ENCODE data around the gene RHOB.
"Not testable (repeated sequence)": the region's sequence is repeated elsewhere in the genome, so short reads cannot be mapped to it uniquely, and the experiment has no call there.

Gene RHOB
- 10.7 to 11.9 reads per million in 2 experiments for total RNA-seq

DNA sequence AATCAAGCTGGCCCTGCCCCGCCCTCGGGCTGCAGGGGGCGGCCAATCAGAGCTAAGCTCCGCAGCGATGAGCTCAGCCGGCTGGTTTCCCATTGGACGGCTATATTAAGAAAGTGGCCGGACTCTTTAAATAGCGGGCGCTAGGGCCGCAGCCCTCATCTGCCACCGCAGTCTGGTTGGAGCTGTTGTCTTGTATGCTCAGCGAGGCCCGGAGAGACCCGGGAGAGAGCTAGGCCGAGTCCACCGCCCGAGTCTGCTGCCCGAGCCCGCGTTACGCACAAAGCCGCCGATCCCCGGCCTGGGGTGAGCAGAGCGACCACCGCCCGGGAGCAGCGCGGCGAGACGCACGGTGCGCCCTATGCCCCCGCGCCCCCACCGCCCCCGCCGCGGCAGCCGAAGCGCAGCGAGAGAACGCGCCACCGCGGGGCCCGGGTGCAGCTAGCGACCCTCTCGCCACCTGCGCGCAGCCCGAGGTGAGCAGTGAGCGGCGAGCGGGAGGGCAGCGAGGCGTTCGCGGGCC is at the start of gene RHOB:
TSS of gene RHOB (plus strand) at position 158 of the 520 bp plus-strand sequence. CDS start 392 bp downstream, outside the sequence.
- peak; percentile 78 for DNase-seq (ENCODE audit: low read depth)

DNA sequence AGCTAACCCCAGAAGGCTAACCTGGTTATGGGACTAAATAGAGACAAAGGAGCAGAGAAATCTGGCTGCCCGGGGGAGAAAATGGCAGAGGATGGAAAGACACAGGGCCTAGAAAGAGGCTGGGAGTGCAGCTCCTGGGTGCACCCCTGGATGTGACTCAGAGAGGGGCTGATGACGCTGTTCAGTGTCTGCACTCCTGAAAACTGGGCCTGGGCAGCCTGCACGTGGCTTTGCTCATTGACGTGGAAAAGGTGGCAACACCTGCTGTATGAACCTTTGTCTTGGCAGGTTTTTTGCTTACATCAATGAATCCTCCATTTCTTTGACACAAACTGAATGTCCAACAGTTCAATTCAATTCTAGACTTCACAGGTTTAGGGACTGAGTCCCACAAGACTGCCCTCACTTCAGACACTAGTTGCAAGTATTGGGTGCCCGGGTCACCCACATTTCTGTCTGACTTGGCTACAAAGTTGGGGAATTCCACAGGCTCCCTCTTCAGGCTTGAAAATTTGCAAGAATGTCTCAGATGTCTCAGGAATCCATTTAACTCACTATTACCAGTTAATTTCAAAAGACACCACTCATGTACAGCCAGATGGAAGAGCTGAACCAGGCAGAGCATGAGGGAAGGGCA is 48.9 kb upstream of the RHOB start:
- no peak for DNase-seq (ENCODE audit: low read depth)

GRCh38 chr2:20398956-20399567 is 47.8 kb upstream of the RHOB start:
- DNase-seq (ENCODE audit: low read depth), result no peak

DNA sequence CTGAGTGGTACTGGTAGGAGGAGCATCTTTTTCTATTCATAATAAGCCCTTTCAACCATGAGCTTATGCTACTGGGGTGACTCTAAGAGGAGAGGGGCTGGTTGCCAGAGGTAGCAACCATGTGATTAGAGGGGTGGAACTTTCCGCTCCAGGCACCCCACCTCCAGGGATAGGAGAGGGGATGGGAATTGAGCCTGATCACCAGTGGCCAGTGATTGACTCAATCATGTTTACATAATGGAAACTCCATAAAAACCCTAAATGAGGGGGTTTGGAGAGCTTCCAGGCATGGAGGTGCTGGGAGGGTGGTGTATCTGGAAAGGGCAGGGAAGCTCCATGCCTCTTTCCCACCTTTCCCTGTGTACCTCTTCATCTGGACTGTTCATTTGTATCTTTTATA is 46.6 kb upstream of the RHOB start:
- no peak for DNase-seq (ENCODE audit: low read depth)

GRCh38 chr2:20400787-20401488 is 45.9 kb upstream of the RHOB start:
- no peak for DNase-seq (ENCODE audit: low read depth)

DNA sequence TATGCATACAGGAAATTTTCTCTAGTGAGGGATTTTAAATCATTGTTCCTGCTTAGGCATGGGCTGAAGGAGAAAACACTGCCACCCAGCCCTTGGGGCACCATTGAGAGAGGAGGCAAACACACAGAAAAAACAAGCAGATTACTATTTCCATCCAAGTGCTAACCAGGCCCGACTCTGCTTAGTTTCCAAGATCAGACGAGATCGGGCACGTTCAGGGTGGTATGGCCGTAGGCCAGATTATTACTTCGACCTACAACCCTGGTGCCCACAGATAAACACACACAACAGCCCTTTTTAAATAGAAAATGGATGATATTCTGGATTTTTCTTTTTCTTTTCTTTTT is 45.4 kb upstream of the RHOB start:
- no peak for DNase-seq (ENCODE audit: low read depth)

DNA sequence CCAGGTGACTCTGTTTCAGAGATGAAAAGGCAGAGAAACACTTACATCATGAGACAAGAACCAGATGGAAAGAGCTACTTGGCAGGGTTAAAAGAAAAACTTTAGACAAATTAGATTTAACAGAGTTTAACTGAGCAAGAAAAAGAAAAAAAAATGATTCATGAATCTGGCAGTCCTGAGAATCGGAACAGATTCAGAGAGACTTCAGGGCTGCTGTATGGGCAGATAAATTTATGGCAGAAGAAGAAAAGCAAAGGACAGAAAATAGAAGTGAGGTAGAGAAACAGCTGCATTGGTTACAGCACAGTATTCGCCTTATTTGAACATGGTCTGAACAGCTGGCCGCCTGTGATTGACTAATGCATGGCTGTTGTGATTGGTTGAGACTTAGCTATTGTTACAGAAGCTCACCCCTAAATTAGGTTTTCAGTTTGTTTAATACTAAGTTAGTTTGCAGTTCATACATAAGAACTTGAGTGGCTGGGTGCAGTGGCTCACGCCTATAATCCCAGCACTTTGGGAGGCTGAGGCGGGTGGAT is 43.0 kb upstream of the RHOB start:
- DNase-seq (ENCODE audit: low read depth), result no peak

- no peak for DNase-seq (ENCODE audit: low read depth)
These were observed 41.9 kb upstream of the RHOB start for GRCh38 chr2:20404950-20405349.

GRCh38 chr2:20409039-20409438 is 37.8 kb upstream of the RHOB start:
- no peak for DNase-seq (ENCODE audit: low read depth)

- no peak for DNase-seq (ENCODE audit: low read depth)
These were observed 36.2 kb upstream of the RHOB start for GRCh38 chr2:20410556-20411277.

DNA sequence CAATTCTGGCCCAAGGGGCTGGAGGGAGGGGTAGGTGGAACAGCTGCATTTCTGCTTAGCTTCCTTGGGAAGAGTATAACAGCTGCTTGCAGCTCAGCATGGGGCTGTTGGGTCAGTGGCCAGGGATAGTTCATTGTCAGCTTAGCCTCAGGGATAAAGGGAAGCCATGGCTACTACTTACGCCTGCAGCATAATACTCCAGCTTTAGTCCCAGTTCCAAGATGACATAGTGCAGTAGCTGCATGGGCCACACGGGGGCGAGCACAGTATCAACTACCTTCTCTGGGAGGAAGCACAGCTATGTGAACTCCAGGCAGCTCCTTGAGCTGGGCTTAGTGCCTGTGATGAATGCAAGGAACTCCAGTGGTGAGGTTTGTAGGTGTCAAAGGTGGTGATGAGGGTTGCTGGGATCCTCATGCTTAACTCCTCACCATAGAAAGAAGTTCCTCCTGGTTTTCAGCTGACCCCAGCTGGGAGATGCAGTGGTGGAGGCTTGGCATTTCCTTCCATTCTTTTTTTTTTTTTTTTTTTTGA is 35.4 kb upstream of the RHOB start:
- peak; percentile 45 for DNase-seq (ENCODE audit: low read depth)

DNA sequence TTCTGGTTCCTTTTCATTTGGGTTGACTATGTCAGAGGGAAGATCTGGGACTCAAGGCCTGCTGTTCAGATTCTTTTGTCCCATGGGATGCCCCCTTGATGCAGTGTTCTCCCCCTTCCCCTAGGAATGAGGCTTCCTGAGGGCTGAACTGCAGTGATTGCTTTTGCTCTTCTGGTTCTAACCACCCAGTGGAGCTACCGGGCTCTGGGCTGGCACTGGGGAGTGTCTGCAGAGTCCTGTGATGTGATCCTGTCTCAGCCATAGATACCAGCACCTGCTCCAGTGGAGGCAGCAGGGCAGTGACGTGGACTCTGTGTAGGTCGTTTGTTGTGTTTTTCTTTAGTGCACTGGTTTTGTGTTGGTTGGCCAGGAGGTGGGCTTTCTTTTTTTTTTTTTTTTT is 32.1 kb upstream of the RHOB start:
- no peak for DNase-seq (ENCODE audit: low read depth)

DNA sequence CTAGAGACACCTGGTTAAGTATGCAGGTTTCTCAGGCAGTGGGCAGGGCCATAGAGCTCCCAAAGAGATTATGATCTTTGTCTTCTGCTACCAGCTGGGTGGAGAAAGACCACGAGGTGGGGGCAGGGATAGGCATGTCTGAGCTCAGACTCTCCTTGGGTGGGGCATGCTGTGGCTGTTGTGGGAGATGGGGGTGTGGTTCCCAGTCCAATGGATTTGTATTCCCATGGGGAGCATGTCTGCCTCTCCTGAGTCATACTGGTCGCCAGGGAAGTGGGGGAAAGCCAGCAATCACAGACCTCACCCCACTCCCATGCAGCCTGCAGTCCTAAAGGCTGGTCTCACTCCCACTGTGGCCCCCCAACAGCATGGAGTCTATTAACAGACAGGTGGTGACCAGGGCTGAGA is 31.4 kb upstream of the RHOB start:
- DNase-seq (ENCODE audit: low read depth), result no peak

GRCh38 chr2:20416723-20417122 is 30.2 kb upstream of the RHOB start:
- no peak for DNase-seq (ENCODE audit: low read depth)

DNA sequence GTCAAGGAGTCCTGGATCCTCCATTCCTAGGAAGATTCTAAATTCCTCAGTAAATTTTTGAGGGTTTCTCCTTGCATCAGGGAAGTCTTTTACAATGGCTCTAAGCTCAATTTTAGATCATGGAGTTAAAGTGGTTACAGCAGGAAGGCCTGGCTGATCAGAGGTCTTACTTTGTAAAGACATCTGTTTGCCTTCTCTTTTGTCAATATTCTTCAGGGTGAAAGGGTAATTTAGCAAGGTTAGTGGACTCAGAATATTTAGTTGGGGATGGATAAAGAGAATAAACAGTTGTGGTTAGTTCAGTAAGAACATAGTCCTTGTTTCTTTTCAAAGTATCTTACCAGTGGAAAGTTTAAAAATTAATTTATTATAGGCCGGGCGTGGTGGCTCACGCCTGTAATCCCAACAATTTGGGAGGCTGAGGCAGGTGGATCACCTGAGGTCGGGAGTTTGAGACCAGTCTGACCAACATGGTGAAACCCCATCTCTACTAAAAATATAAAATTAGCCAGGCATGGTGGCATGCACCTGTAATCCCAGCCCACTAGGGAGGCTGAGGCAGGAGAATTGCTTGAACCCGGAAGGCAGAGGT is 29.5 kb upstream of the RHOB start:
- DNase-seq (ENCODE audit: low read depth), result not testable (repeated sequence)

- DNase-seq (ENCODE audit: low read depth), result no peak
These were observed 28.4 kb upstream of the RHOB start for GRCh38 chr2:20418519-20418918.

DNA sequence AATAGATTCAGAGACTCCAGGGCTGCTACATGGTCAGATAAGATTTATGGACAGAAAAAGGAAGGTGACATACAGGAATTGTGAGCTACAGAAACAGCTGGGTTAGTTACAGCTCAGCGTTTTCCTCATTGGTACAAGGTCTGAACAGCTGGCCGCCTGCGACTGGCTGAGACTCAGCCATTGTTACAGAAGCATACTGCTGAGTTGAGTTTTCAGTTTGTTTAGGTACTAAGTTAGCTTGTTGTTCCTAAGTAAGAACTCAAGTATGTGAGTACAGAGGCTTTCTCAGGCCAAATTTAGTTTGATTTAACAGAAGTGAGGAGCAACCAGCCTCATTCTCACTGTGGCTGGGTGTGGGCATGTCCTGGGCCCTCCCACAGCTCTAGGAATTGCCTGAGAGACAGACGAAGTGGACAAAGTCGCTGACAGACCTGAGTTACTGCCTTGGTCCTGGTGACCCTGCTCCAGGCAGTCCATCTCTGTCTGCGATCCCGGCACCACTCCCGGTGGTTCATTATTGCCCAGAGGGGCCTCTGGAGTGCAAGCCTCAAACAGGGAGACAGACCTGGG is 27.8 kb upstream of the RHOB start:
- no peak for DNase-seq (ENCODE audit: low read depth)

DNA sequence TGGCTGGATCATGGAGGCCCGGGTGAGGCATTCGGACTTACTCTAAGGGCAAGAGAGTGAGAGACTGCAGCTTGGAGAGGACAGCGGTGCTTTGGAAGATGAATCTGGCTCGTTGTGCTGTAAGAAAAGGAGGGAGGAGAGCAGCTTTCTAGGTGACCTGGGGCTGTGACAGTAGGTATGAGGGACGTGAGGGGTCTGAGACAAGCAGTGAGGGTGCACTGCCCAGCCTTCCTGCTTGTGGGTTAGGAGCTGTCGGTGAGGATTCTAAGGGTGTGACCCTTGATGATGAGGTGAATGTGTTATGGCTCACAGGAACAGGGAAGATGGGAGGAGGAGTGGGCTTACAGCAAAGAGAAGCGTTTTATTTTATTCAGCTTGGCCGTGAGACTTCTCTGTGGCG is 27.1 kb upstream of the RHOB start:
- no peak for DNase-seq (ENCODE audit: low read depth)

GRCh38 chr2:20421336-20421987 is 25.4 kb upstream of the RHOB start:
- no peak for DNase-seq (ENCODE audit: low read depth)

DNA sequence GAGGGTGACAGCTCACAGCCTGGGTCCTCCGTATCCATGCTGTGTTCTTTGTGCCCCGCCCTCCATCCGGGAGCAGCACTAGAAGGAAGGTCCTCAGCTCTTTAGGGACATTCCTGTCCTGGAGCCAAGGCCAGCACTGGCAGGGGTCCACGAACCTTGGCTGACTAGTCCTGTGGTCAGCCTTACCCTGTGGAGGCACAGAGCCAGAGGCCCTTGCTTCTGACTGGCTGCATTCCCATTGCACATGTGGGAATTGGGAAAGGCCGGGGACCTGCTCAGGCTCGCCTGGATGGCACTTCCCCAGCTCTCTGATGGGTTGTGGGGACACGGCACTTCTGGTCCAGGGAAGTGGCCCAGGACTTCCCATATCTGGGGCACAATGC is 24.9 kb upstream of the RHOB start:
- DNase-seq (ENCODE audit: low read depth), result no peak
